ENCODE results near the gene CRYBG3.

The CRYBG3 gene

DNA sequence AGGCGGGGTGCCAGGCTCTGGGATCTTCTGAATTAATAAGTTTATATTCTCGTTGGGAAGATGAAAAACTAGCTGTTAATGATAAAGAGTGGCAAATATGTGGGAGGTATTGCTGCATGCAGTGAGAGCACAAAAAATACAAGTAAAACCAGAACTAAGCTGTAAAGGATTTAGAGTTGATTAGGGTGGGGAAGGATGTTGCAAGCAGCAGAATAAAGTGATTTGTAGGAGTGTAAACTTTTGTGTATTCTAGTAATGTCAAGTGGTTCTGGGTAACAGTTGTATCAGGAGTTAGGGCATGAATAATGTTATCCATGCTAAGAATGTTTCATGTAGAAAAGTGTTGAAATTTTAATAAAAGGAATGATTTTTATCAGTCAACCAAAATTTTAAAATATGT is 18.1 kb downstream of the CRYBG3 start:
- no peak for DNase-seq

DNA sequence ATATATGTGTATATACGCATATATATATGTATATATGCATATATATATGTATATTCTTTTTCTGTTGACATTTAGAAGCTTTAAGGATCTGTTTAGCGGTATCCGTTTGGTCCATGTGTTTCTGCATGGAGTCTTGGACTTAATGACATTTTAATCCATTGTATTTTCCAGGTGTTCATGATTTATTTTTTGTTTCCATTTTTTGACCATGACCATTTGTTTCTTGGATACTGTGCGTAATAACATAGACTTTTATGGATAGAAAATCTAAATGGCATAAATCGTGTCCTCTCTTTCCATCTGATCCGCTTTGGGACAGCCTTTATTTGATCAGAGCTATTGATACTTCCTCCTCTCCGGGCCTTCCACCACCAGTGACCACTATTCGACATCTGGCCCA is 19.5 kb downstream of the CRYBG3 start:
- DNase-seq = no peak

DNA sequence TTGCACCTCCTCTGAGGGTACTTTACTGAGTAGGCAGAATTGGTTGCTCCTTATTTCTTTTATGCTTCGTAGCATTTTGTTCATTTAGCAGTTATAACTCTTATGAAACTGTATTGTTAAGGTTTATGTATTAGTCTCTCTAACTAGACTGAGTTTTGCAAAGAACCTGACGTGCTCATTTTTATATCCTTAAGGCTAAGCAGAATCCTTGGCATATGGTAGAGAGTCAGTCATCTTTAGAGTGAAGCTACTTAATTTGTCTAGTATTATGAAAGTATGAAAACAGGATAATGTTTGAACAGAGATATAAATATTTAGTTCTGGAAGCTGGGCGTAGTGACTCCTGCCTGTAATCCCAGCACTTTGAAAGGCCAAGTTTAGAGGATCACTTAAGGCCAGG is 20.1 kb downstream of the CRYBG3 start:
- no peak for DNase-seq

DNA sequence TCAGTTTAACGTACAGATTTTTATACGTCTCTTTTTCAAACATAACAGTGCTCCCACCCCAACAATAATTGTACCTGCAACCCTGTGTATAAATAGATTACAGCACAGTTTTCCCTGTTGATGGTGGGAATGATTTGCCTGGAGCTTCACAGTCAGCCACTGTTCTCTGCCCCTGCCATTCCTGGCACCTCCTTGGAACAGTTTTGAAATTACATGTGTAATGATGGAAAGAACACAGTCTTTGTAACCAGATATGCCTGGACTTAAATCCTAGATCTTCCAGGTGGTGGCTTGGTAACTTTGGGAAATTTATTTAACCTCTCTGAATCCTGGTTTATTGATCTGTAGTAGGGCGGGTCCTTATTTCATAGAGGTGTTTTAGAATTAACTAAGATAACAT is 27.0 kb downstream of the CRYBG3 start:
- DNase-seq = no peak

DNA sequence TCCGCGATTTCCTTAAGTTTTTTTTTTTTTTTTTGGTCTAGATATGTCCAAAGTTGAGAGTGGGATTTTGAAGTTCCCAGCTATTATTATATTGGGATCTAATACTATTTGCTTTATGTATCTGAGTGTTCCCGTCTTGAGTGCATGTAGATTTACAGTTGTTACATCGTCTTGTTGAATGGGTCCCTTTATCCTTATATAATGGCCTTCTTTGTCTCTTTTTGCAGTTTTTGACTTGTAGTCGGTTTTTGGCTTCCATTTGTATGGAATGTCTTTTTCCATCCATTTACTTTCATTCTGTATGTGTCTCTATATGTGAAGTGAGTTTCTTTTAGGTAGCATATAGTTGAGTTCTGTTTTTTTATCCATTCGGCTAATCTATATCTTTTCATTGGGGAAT is 35.6 kb downstream of the CRYBG3 start:
- no peak for DNase-seq

DNA sequence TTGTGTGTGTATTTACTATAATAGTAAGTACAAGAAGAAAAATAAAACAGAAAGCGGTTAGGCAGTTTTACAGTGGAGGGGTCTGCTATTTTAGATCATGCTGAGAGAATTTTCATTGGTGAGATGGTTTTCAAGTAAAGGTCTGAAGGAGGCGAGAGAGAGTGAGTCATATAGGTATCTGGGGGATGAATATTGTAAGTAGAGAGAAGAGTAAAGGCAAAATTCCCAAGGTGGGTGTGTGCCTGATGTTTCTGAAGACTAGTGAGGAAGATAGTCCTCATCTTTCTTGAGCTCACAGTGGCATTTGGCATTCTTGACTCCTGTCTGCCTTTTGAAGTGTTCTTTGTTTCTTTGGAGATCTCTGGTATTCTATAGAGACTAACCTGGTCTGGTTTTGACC is 38.6 kb downstream of the CRYBG3 start:
- no peak for DNase-seq

DNA sequence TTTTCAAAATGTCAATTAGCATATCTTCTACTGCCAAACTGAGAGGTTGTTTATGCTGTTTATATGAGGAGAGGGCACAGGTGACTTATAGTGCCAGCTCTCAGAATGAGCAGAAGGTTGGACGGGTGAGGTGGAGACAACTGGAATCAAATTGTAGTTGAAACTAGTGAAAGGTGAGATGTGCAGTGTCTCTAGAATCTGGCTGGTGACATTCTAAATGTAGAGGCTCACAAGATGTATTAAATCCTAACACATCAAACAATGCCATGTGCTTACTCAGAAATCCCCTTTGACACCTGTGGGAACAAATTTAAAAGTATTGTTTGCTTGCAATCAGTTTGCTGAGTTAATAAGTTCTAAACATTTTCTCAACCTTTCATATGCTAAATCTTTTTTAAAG is 40.8 kb downstream of the CRYBG3 start:
- no peak for DNase-seq

DNA sequence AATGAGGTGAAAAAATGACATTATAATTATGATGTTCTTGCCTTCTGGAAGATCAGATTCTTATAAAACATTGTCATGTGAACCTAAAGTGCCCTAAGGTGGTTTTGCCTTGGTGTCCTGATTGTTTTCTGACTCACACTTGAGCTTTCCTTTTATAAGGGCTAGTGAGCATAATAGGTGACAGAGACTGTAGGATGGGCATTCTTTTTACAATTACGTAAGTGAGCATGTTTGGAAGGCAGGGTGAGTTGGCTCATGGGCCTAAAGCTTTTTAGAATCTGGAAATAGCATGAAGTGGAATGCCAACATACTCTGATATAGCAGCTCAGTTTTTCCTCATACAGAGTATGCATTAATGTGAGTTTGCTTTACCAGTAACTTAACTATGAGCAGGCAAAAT is 41.2 kb downstream of the CRYBG3 start:
- DNase-seq = no peak

DNA sequence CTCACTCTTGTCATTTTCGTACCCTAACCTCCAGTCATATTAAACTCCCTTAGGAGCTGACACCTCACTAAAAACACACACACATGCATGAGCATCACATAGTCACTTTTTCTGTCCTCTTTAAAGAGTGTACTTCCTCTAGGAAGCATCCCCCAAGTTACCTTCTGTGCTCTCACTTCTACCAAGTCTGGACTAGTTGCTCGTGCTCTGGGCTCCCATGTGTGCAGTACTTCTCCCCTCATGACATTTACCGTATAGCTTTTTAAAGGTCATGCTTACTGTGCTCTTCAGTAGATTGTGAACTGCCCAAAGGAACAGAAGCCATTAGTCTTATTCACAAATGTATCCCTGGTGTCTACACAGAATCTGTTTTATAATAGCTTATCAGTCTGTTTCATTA is 42.0 kb downstream of the CRYBG3 start:
- DNase-seq = no peak

DNA sequence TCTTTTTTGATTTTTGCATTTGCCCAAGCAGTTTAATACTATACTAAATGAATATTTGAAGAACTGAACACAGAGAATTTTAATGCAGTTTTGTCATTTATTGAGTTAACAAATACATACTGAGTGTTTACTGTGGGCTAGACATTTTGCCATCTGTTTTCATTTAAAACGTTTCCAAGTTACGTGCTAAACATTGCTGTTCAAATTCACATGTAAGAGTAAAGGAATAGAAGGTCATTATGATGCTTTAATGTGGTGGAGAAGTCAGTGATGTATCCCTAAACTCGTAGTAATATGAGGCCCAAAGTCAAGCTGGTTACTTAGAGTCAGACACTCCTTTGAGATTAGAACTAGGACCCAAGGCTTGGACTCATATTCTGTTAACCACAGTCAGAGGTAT is 49.4 kb downstream of the CRYBG3 start:
- no peak for DNase-seq

DNA sequence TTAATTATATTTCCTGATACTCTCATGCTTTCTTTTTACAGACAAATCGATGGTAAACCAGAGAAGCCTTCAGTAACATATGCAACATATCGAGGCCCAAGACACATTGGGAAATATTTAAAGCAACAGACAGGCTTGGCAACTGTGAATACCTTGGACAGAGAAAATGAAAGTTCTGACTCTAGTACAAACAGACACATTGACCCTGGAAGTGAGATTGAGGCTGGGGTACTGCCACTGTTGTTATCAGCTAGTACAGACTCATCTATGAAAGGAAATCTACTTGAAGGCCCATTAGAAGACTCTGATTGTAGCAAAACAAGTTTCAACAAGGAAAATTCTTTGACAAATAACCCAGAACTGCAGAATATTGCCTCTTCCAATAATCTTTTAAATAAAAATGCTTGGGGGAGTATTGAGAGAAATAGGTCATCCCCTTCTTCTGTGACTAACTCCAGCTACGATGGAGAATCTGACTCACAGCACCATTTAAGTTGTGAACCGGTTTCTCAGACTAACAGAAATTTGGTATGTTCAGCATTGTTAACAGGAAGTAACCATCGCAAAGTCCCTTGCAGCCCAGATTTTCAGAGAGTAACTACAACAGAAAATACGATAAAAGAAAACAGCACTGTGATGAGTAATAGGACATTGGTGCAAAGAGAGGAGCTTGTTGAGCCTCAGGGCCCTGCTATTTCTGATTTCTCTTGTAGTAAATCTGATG is 50.2 kb downstream of the CRYBG3 start:
- peak; percentile 34 for DNase-seq

DNA sequence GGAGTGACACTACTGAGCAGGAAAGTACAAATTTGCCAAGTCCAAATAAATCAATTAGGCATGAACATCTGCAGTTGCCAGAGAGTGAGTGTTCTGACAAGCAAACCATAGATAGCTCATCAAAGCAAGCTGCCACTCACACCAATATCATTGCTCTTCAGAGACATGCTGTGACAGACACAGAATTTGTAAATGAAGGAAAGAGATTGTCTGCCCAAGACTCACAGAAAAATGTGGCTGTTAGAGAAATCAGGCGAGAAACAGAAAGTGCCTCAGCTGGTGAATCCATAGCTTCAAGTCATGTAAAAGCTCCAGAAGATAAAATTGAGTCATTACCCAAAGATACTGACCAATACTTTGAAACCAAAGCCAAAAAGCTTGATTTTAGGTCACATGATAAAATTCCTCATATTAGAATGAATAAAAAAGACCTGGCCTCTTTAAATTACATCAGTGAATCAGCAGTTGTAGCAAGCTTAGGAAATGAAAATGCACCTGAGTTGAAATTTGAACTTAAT is 50.8 kb downstream of the CRYBG3 start:
- no peak for DNase-seq

DNA sequence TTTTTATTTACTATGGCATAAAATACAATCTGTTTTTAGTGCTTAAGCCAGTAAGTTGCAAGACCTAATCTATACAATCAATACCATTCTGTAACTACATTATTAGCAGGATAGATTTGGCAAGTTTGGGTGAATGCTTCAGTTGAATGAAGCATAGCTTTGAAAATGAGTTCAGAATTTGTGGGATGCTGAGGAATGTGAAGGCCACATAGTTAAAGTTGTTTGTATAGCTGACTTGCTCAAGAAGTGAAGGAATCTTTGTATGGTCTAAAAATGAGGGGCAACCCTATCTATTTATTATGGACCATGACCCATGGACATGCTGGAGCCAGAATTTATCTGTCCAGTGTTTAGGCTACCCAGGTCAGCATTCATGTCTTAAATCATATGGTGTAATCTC is 58.5 kb downstream of the CRYBG3 start:
- no peak for DNase-seq

DNA sequence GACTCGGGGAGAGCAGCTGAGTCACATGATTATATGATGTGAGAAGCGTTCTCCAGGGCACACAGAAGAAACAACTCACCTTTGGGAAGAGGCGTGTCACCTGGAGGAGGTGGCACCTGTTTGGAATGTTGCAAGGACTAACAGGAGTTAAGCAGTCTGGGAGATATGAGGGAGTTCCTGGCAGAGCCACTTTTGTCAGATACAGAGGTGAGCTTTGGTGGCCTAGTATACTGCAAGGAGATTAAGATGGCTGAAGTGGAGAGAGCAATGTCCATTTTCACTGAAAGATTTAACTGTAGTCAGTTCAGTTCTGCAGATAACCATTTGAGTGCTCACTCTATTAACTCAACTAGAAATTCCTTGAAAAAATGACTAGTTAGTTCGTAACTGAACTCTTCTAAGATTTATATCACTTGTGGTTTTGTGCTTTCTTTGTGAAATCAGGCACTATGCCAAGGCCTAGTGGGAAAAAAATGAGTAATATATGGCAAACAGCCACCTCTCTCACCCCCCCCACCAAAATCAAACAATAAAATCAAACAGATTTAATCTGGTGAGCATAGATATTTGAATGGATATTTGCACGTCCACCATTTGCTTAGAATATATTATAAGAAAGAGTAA is 61.3 kb downstream of the CRYBG3 start:
- DNase-seq = peak; percentile 28

DNA sequence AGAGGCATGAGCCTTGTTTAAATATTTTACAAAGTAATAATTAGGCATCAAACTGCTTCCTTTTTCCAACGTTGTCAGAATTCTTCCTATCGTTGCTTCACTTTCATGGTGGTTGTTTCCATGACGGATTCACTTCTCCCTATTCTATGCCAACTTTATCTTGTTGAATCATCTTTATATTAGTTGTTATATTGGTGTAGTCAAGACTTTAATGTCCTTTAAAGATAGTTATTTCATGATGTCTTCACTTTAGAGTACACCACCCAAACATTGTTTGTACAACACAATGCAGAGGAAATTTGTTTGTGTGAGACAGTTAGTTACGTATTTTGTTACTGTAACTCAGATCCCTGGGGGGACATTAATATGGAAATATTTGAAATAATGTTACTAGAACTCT is 61.9 kb downstream of the CRYBG3 start:
- DNase-seq = no peak

DNA sequence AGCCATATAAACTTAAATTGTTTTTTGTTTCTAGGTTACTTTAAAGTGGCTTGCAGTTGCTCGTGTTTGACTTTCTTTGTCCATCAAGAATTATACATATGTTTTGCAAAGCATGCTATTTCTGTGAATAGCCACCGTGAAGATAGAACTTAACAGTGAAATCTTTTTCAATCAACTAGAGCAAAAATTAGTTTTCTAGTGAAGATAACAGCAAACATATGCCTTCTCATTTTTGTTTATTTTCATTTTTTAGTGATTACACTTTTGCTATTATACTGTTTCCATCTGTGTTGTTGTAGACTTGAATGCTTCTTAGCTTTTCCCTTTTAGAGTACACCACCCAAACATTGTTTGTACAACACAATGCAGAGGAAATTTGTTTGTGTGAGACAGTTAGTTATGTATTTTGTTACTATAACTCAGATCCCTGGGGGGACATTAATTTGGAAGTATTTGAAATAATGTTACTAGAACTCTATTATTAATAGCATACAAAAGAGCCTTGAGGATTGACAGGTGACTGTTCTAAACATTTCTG is 62.8 kb downstream of the CRYBG3 start:
- no peak for DNase-seq

DNA sequence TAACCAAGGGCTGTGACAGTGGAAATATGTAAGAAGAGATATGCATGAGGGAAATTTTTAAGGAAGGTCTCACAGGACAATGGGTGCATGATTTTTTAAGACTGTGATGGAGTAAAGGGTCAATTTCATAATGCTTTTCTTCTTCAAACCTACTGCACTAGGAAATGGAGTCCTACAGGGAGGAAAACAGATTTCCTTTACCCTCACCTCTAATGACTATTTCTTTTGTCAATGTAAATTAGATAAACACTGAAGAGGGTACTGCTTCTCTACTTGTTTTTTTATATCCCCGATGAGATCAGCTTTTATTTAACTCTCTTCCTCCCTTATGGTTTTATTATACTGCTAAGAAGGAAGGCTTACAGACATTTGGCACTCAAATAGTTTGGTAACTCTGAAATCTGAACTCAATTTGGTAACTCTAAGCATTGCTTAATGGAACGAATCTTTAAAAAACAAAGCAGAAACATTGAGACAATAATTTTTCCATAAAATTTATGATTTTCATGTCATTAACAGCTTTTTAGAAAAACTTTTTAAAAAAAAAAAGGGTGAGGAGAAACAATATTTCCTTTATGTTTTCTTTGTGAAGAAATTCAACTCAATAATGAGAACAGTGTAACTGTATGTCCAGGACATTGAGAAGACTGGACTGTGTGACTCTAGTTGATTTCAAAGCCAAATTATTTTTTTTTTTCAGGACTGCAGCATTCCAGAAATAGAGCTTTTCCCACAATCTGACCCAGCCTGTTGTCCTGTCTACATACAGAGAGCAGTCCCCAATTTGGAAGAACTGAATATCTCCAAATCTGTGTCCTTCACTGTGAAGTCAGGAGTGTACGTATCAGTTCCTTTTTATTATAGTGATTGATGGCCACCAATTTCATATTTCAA is 64.4 kb downstream of the CRYBG3 start:
- DNase-seq = no peak

DNA sequence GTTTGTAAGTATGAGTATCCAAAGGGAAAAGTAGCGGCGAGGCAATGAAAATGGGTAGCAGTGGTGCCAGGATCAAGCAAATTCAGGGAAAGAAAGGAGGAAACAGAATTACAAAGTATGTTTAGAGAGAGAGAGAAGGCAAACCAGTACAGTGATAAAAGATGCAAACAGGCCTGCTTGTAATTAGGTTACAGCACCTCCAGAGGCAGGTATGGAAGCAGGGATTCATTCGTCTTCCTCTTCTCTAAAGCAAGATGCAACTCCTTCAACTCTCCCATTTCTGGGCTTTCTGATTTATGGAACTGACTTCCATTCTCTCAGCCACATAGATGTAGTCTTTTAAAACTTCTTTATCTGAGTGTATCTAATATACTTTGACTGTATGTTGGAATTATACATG is 68.0 kb downstream of the CRYBG3 start:
- DNase-seq = no peak

DNA sequence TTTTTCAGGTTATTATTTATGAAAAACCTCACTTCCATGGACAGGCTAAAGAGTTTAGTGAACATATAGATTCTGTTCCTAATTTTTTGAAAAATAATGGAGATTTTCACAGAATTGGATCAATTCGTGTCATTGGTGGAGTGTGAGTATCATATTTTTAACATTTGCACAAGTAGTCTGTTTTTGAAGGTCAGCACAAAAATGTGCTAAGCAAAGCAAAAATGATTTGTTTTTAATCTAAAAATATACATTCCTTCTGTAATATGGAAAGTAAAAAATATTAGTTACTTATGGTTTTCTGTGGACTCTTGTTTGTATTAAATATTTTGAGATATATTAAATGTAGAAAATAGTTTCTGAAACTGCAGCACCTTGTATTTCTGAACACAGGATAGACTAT is 71.0 kb downstream of the CRYBG3 start:
- no peak for DNase-seq

DNA sequence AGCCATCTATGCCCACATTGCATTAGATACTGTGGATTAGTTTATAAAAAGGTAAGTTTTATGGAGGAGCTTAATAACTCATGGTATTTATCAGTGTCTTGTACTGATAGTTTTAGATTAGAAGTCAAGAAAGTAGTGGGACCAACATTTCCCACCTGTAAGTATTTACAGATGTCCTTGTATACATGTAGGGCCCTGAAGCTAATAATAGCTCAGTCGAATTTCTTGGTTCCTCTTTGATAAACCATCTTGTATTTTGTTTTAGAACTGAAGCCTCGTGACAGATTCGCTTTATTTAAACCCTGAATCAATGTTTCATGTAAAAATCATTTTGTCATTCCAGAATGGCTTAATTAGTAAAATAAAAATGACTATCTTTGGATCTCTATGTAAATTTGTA is 73.4 kb downstream of the CRYBG3 start:
- DNase-seq = no peak

DNA sequence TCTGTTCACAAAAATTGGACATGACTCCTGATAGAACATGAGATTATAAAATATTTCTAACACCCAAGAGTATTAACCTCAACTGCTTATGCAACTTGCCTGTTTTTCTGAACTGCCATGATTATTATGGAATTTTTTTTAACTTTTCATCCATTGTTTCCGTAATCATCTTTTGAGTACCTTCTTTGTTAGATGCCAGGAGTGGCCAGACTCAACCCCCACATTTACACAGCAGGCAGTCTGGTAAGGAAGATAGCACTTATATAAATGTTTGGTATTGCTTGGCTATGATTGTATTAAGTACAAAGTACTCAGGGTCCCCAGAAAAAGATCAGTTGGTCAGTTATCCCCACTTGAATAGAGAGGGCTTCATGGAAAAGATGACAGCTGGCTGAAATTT is 74.3 kb downstream of the CRYBG3 start:
- DNase-seq = no peak

DNA sequence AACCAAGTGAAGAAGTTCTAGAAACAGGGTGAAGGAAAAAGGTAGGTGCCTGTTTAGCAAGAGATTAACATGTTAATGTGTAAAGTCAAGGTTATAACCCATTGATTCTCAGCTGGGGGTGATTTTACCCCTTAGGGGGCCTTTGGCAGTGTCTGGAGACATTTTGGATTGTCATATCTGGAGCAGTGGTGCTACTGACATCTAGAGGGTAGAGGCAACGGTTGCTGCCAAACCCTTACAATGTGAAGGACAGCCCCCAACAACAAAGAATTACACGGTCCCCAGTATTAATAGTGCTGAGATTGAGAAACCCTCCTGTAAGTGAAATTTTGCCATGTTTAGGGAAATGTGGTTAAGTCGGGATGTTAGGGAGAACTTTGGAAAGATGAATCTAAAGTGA is 74.7 kb downstream of the CRYBG3 start:
- DNase-seq = no peak

DNA sequence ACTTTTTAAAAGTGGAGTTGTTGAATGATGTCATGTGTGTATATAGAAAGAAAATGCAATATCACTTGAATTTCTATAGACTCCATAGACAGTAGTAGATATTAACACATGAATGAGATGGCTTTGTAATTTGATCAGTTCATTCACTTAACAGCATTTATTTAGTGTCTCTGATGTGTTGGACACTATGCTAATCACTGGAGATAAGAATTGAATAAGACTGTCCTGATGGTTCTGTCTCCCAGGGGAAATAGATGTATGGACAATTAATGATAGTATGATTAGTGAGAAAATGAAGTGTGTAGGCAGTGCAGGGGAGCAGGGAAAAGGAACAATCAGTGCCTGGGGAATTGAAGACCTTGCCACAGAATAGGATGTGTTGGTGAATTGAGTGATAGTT is 77.5 kb downstream of the CRYBG3 start:
- DNase-seq = no peak
